MM.1S (cell line): ENCODE measurements around the gene ACKR4.

Experiments used
- DNase-seq: peaks from one replicate; pipeline ENCODE4 v3.0.0-alpha.2; 2015
- H2AFZ ChIP-seq: fragments of 300-600 bp; sonication (generic); 2 replicates; pipeline ENCODE4 v1.6.0; 2016; ENCODE audit warnings: antibody characterized with exemption, low read length
- H3F3A ChIP-seq: fragments of 300-600 bp; sonication (generic); 2 replicates; pipeline ENCODE4 v1.6.1; 2016; ENCODE audit warnings: mild to moderate bottlenecking, antibody characterized with exemption, low read length, moderate library complexity, mixed read lengths; ENCODE audit not compliant: insufficient read depth
- H3K27ac ChIP-seq: fragments of 300-600 bp; sonication (generic); 2 replicates; pipeline ENCODE4 v1.5.1; 2016; ENCODE audit warnings: mild to moderate bottlenecking, low read length
- H3K27me3 ChIP-seq: fragments of 300-600 bp; sonication (generic); replicated peaks from 2 replicates; pipeline ENCODE4 v1.6.0; 2016; ENCODE audit warnings: low read length; ENCODE audit not compliant: insufficient read depth
- H3K36me3 ChIP-seq: fragments of 300-600 bp; sonication (generic); replicated peaks from 2 replicates; pipeline ENCODE4 v1.6.1; 2016; ENCODE audit warnings: mild to moderate bottlenecking, low read length, mixed read lengths; ENCODE audit not compliant: insufficient read depth
- H3K4me1 ChIP-seq: fragments of 300-600 bp; sonication (generic); 2 replicates; pipeline ENCODE4 v1.6.1; 2016; ENCODE audit warnings: low read length, mixed read lengths
- H3K4me2 ChIP-seq: fragments of 300-600 bp; sonication (generic); 2 replicates; pipeline ENCODE4 v1.6.0; 2016; ENCODE audit warnings: low read depth, low read length
- H3K4me3 ChIP-seq: fragments of 300-600 bp; sonication (generic); 2 replicates; pipeline ENCODE4 v1.5.1; 2016; ENCODE audit warnings: low read length, mixed read lengths
- H3K79me2 ChIP-seq: fragments of 300-600 bp; sonication (generic); 2 replicates; pipeline ENCODE4 v1.6.1; 2016; ENCODE audit warnings: mixed run types, low read length, mixed read lengths
- H3K9ac ChIP-seq: fragments of 300-600 bp; sonication (generic); 2 replicates; pipeline ENCODE4 v1.6.1; 2016; ENCODE audit warnings: low read length, mixed read lengths
- H3K9me2 ChIP-seq: fragments of 300-600 bp; sonication (generic); replicated peaks from 2 replicates; pipeline ENCODE4 v1.6.1; 2016; ENCODE audit warnings: mild to moderate bottlenecking, low read length, mixed read lengths; ENCODE audit not compliant: insufficient read depth
- H3K9me3 ChIP-seq: fragments of 300-600 bp; sonication (generic); replicated peaks from 2 replicates; pipeline ENCODE4 v1.6.1; 2016; ENCODE audit warnings: mild to moderate bottlenecking, low read length, mixed read lengths; ENCODE audit not compliant: insufficient read depth
- H4K20me1 ChIP-seq: fragments of 300-600 bp; sonication (generic); 2 replicates; pipeline ENCODE4 v1.6.1; 2016; ENCODE audit warnings: mild to moderate bottlenecking, low read length, moderate library complexity, mixed read lengths; ENCODE audit not compliant: insufficient read depth
- CTCF ChIP-seq: fragments of 300-600 bp; sonication (generic); IDR thresholded peaks from 2 replicates; pipeline ENCODE4 v1.5.1; 2016; ENCODE audit warnings: antibody characterized with exemption, low read length, mixed read lengths
- EZH2 ChIP-seq: fragments of 300-600 bp; sonication (generic); optimal IDR thresholded peaks from 2 replicates; pipeline ENCODE3; 2017; ENCODE audit warnings: low read depth, mild to moderate bottlenecking, antibody characterized with exemption, low read length, mixed read lengths
- EZH2phosphoT487 ChIP-seq: fragments of 300-600 bp; sonication (generic); IDR thresholded peaks from 2 replicates; pipeline ENCODE4 v1.6.1; 2018; ENCODE audit warnings: antibody characterized with exemption, low read length

ACKR4 gene

GRCh38 chr3:132593947-132594323, 3.1 kb upstream of the ACKR4 start:
- H3K27ac ChIP-seq: no peak overlapping the region
- no peak overlapping the region for H2AFZ ChIP-seq
- TF ChIP-seq CTCF: no peak
- TF ChIP-seq EZH2phosphoT487: no peak
- no peak for TF ChIP-seq EZH2

GRCh38 chr3:132594498-132594897, 2.6 kb upstream of the ACKR4 start:
- Histone ChIP-seq H2AFZ (no peak overlapping the region), H3K9me2 (no peaks in the 10 kb centered on the region), H3K9me3 (no peaks in the 10 kb centered on the region), H3K4me1 (no peaks in the 10 kb centered on the region), H4K20me1 (no peaks in the 10 kb centered on the region), H3F3A (no peaks in the 10 kb centered on the region), H3K79me2 (no peaks in the 10 kb centered on the region), H3K9ac (no peak overlapping the region), H3K27me3 (no peaks in the 10 kb centered on the region), H3K27ac (no peak overlapping the region), H3K36me3 (no peaks in the 10 kb centered on the region), H3K4me2 (no peak overlapping the region), H3K4me3 (no peak overlapping the region)
- TF ChIP-seq CTCF: no peak
- TF ChIP-seq EZH2: no peak
- no peak for DNase-seq

More at GRCh38 chr3:132593947-132594323, 3.1 kb upstream of the ACKR4 start:
- H3K4me3 ChIP-seq: no peak overlapping the region
- H3K79me2 ChIP-seq: no peaks in the 10 kb centered on the region
- H3K9me2 ChIP-seq: no peaks in the 10 kb centered on the region
- DNase-seq: no peak
- no peaks in the 10 kb centered on the region for H3K9me3 ChIP-seq
- H4K20me1 ChIP-seq: no peaks in the 10 kb centered on the region
- no peak overlapping the region for H3K4me2 ChIP-seq
- no peaks in the 10 kb centered on the region for H3K4me1 ChIP-seq
- H3K9ac ChIP-seq: no peak overlapping the region
- H3K36me3 ChIP-seq: no peaks in the 10 kb centered on the region
- H3K27me3 ChIP-seq: no peaks in the 10 kb centered on the region
- H3F3A ChIP-seq: no peaks in the 10 kb centered on the region

- DNase-seq: no peak
- Histone ChIP-seq H3K79me2 (no peaks in the 10 kb centered on the region), H3K4me1 (no peaks in the 10 kb centered on the region), H3K36me3 (no peaks in the 10 kb centered on the region), H3F3A (no peaks in the 10 kb centered on the region), H3K4me2 (no peak overlapping the region), H3K27ac (no peak overlapping the region), H4K20me1 (no peaks in the 10 kb centered on the region), H2AFZ (no peak overlapping the region), H3K27me3 (no peaks in the 10 kb centered on the region), H3K9me3 (no peaks in the 10 kb centered on the region), H3K9ac (no peak overlapping the region), H3K9me2 (no peaks in the 10 kb centered on the region), H3K4me3 (no peak overlapping the region)
- TF ChIP-seq EZH2 (no peak), CTCF (no peak), EZH2phosphoT487 (no peak)
Observed at GRCh38 chr3:132595014-132595413, 2.1 kb upstream of the ACKR4 start.
